NCI-H82 (cell line): Measurements from ENCODE around the gene KPNA1.

Source experiments
- DNase-seq: peaks from one replicate; lab custom pipeline; 2025; lab: John Stamatoyannopoulos, UW

KPNA1 gene

DNA sequence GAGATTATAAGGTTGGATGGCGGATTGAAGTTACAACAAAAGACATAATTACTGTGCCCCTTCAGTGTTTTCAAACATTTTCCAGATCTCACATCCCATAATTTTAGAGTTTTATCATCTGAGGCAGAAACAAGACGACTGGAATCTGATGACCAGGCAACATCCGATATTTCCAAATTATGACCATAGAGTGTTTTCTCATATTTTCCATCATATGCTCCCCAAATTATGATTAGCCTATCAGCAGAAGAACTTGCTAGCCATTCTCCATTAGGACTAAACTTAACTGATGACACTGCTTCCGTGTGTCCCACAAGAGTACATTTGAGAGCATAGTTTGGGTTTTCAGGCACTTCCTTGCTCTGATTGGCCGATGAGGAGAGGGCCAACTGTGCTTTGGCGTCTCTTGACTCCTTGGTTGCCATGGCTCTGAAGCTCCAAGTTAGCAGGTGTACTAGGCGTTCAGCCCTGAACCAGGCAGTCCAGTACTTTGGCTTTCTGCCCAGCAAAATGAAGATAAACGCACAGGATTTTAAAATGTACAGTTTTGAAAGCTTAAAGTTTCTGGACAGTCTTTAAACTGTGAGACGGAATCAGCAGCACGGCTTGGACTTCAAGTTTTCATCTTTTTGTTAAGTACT lies 99.5 kb downstream of the KPNA1 start:
- no peak for DNase-seq

DNA sequence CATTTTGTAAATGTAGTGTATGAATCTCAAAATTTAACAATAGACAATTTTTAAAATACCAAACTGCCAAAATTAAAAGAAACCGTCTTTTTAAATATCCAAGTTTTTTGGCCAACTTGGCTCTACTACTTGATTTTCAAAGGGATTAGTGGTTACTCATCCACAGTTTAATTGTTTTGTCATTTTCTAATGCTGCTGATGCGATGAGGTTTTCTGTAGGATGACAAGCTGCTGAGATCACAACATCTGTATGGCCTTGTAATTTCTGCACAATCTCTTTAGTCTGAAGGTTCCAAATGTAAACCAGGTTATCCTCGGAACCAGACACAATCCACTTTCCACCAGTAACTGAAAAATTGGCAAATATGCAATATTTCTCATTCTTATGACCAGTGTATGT lies 100.3 kb downstream of the KPNA1 start:
- no peak for DNase-seq

DNA sequence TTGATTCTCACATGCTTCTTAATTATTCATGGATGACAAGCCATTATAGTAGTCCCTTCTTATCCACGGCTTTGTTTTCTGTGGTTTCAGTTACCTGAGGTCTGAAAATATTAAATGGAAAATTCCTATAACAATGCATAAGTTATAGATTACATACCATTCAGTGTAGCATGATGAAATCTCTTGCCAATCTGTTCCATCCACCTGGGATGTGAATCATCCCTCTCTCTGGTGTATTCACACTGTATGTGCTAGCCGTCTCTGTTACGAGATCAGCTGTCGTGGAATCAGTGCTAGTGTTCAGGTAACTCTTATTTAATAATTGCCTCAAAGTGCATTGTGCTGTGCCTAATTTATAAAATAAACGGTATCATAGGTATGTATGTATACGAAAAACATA lies 104.1 kb downstream of the KPNA1 start:
- DNase-seq, result no peak

DNA sequence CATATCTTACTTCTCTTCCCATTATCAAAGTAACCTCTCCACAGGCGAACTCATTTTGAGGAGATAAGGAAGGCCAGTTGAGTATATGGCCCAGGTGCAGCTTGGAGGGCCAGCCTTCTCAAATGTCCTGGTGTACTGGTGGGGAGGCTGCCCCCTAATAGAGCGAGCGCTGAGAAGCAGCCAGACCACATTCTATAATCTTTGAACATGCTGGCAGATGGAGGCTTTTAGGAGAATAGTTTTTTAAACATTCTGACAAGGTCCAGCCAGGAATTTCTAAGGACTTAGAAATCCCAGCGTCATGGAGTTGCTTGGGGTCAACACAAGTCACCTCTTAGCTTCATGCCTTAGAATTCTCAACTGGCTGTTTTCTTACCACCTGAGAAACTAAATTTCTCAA lies 104.6 kb downstream of the KPNA1 start:
- DNase-seq, result no peak

DNA sequence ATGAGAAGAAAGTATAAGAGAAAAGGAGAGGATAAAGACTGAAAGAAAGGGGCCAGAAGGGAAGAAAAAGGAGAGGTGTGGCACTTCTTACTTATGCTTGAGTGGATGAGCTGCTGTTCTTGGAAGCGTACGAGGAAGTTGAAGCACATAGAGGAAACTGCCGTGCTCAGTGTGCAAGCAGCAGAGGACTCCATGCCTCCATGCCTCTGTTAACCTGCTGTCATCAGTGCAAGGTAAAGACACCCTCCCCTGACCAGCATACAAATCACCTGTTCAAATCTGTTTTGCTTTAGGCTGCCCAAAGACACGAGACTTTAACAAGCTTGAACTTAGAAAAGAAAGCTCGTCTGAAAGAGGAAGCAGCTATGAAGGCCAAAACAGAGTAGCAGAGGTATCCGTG lies 105.3 kb downstream of the KPNA1 start:
- DNase-seq, result no peak

DNA sequence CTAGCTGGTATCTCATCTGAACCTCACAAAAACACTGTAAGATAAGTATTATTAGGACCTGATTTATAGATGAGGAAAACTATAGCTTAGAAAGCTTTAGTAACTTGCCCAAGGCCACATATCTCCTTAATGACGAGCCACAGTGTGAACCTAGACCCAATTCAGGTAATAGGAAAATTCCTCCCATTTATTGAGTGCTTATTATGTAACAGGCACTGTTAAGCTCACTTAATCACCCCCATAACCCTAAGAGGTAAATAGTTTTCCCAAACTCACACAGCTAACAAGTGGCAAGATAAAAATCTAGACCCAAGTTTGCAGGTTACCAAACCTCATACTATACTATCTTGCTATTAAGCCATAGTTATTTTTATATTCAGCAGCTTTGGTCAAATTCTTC lies 106.8 kb downstream of the KPNA1 start:
- DNase-seq, result no peak

DNA sequence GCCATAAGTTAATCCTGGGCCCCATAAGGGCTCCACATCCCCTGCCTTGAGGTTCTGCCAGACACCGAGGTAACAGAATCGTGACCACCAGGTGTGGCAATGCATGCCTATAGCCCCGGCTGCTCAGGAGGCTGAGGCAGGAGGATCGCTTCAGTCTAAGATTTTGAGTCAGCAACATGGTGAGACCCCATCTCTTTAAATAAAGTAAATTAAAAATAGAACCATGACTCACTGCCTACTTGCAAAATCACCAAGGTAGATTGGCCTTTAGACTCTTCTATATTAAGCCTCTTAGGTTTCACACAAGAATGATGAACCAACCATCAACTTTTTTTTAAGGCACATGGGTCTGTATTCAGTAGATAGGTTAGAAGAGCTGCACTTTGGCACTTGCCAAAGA lies 108.5 kb downstream of the KPNA1 start:
- DNase-seq, result no peak

DNA sequence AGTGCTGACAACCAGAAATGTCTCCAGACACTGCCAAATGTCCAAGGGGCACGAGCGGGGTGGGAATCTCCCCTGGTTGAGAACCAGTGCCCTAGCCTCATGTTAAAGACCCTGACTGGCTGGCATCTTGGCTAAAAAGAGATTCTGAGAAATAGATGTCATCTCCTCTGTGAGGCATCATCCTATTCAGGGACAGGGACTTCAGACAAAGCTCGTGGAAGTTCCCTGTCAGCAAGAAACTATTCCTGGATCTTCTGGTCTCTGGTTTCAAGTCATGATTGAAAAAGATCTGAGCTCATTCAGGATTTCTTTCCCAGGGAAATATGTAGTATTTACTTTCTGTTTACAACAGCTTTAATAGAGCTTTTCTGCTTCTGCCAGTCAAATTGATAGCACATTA lies 109.7 kb downstream of the KPNA1 start:
- DNase-seq, result no peak

DNA sequence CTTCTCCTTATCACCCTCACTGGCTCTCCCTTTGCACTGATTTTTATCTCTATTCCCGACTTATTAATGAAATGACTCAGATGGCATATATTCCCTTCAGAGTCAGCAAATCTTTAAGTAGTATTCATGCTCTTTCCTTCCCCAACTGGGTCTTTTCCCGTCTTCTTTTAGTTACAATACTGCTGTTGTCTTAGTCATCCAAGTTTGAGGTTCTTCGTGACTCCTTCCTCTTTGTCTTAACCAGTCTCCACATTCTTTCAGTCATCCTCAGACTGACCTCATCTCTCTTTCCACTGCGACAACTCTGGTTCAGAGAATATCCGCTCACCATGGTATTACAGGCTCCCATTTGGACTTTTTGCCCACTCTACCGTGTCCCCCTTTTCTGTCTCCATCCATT lies 111.2 kb downstream of the KPNA1 start:
- no peak for DNase-seq

DNA sequence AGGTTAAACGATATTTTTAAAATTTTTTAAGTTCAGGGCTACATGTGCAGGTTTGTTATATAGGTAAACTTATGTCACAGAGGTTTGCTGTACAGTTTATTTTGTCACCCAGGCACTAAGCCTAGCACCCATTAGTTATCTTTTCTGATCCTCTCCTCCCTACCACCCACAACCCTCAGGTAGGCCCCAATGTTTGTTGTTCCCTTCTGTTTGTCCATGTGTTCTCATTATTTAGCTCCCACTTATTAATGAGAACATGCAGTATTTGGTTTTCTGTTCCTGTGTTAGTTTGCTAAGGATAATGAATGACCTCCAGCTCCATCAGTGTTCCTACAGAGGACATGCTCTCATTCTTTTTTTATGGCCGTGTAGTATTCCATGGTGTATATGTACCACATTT lies 115.8 kb downstream of the KPNA1 start:
- DNase-seq, result no peak

DNA sequence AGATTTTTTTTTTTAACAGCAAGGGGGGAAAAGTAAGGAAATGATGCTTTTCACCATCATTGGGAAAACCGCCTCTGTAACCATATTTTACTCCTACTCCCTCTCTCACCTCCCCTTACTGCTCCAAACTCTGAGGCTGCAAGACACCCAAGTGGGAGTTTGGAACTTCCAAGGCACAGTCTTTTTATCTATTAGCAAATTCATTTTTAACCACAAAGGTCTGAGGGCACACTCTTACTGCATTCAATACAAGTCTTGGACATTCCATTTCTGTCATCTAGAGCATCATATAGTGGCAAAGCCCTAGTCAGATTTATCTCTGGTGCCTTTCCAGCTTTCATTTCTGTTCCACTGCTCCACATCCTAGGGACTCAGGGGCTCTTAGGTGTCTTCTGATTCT lies 117.5 kb downstream of the KPNA1 start:
- no peak for DNase-seq

DNA sequence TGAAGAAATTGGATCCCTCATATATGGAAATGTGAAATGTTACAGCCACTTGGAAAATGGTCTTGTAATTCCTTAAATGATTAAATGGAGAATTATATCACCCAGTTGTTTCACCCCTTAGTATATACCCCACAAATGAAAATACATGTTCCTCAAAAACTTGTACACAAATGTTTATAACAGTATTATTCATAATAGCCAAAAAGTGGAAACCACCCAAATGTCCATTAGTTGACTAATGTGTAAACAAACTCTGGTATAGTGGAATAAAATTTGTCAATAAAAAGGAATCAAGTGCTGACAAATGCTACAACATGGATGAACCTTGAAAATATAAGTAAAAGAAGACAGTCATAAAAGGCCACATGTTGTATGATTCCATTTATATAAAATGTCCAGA lies 118.2 kb downstream of the KPNA1 start:
- no peak for DNase-seq

DNA sequence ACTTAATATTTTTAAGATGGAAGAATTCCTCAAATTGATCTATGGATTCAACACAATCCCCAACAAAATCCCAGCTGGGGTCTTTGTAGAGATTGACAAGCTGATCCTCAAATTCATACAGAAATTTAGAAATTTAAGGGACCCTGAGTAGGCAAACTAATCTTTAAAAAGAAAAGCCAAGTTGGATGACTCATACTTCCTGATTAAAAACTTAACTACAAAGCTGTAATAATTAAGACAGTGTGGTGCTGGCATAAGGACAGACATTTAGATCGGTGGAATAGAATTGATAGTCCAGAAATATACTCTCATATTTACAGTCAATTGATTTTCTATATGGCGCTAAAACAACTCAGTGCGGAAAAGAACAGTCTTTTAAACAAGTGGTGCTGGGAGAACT lies 119.2 kb downstream of the KPNA1 start:
- DNase-seq, result no peak

DNA sequence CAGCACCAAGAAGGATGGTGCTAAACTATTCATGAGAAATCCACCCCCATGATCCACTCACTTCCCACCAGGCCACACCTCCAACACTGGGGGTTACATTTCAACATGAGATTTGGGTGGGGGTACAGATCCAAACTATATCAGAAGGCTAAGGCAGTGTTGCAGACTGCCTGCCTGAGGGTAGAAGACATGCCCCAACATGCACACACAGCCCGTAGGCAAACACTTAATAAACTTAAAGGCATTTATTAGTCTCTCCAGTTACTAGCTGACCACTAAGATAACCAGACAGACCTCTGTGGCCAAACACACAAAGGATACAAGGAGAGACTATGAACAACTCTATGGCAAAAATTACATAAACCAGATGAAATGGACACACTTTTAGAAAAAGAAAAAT lies 120.6 kb downstream of the KPNA1 start:
- DNase-seq, result no peak

DNA sequence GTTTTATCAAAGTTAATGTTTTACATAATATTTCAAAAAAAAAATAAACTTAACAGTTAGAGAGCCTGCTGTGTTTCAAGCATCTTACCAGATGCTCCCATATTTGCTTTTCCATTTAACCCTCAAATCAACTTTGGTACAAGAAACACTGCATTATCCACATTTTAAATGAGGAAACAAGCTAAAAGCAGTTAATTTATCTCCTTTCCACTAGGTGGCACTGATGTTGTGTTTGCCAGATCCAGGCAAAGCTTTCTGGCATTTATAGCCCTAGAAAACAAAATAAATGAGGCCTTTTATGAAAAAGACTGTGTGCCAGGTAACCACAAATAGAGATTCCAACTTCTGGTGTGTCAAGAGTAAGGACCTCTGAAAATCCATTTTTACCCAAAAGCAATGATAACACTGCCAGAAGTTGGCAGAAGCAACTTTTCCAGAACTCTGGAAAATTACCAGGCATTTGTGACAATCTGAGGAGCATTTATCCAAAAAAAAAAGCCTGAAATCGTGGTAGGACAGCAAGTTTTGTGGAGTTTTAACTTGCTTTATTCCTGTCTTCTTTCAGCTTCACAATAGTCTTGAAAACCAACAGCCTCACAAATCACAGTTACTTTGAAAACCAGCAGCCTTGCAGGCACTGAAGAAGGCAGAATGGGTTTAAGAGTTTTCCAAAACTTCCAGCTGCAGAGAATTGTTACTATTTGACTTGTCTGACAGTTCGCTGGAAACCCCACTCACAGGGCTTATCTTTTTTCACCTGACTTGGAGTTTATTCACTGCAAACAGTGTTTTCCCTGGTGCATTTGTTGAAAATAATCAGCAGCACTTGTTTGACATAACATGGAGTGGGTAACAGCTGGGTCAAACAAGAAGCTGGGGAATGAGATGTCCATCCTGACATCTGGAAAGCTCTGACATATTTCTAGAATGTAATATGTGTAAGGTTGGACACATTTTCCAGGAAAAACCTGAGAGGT lies 121.6 kb downstream of the KPNA1 start:
- peak; percentile 48 for DNase-seq

DNA sequence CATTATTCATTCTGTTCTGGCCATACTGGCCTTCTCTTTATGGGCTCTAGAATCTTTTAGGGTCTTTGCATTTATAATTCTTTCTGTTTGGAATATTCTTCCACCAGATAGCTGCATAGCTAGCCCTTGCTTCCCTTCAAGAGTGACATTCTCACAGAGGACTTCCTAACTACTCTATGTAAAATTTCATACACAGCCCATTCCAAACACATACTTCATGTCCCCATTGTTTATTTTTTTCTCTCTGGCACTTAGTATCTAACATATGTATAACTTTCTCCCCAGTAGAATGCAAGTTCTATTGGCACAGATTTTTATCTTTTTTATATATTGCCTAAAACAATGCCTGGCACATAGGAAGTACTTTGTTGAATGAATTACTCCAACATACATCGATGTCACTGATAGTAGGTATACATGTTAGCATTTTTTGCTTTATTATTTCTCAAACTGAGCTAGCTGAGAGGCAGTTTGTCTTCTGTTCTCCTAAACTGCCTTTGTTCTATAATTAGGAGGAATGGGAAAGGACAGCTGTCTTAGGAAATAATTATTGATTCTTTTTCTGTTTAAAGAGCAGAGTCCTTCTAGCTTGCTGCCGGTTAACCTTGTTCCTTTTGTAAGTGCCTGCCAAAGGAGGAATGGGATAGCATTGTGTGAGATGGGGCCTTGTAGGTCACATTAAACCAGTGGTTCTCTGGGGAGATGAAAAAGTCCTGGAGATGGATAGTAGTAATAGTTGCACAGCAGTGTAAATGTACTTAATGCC lies 122.9 kb downstream of the KPNA1 start:
- no peak for DNase-seq

DNA sequence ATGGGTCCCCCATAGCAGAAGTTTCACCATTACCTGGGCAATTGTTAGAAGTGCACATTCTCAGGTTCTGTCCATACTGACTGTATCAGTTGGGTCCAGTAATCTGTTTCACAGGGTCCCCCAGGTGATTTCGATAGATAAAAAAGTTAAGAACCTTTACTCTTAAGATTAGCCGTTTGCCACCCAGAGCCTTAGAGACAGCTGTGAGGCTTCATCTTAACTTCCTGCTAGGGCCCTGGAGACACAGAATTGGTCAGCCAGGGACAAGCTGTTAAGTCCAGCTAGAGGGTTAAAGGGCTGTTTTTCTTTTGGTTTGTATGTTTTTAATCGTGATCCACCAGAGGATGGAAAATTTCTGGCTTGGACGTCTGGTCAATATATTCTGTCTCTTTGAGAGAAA lies 124.1 kb downstream of the KPNA1 start:
- DNase-seq, result peak; percentile 32

DNA sequence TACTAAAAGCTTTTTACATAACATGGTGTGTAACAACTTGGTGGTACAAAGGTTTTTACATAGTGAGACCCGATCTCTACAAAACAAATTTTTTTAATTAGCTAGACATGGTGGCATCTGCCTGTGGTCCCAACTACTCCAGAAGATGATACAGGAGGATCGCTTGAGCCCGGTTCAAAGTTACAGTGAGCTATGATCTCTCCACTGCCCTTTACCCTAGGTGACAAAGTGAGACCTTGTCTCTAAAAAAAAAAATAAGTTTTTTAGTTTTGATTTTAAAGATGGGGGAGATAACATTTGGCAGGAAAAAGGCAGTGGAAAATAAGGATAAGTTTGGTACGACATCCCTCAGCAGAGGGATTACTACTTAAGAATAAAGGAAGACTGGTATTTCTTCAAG lies 124.8 kb downstream of the KPNA1 start:
- no peak for DNase-seq

DNA sequence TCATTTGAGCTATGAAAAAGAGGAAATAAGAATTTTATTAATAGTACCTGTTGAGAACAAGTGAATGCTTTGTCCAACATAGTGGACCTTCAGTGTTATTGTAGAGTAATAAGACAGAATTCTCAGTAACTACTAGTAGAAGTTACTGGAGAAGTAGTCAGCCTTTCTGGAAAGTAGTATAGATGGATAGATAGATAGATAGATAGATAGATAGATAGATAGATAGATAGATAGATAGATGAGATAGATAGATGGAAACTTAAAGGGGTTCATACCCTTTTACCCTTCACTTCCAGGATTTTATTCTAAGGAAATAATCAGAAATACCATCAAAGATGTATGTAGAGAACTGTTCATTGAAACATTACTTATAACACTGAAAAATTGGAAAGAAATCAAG lies 125.5 kb downstream of the KPNA1 start:
- DNase-seq, result no peak

DNA sequence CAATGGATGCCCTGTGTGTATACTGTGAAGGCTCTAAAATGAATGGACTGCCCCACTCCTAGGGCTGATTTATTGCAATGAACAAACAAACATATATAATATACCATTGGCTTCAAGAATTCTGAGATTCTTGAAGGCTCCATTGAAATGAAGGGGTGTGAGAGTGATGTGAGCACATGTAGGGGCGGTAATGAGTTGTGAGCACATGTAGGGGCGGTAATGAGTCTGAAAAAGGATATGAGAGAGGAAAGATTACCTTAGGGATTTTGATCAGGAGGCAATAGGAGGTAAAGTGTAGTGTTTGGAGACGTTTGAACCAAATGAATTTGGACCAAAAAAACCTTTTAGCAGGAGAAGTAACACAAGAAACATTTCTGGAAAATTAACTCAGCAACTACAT lies 127.0 kb downstream of the KPNA1 start:
- DNase-seq, result no peak

DNA sequence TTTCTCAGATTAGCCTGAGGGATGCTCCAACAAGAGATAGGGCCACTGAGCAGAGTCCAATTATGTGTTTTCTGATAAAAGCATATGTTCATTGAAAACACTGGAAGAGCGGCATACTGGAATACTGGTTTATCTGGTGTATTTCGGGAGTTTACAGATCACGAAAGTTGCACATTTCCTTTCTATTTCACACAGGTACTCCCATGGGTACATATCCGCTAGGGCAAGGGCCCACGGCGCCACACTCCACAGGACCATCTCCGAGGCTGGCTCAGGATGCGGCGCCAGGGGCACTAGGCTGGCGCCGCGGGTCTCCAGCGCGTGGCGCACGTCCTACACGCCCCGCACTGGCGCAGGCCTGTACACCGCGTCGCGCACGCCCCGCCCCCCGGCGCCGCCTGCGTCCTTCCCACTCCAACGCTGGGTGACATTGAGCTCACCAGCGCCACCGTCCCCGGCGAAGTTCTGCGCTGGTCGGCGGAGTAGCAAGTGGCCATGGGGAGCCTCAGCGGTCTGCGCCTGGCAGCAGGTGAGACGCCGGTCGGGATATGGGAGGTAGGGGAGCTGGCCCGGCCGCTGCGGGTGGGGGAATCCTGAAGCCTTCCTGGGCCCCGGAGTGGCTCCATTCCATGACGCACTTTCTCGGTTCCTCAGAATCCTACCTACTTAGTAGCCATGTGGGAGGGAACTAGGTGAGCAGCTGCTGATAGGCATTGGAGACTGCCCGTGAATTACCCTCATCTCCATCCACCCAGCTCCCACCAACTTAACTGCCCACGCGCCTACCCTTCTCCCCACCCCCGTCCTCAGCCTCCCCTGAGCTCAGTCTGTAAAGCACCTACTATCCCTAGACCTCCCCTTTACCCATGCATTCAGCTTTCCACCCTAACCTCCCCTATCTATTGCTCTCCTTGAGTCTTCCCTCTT lies 130.7 kb downstream of the KPNA1 start, which contains the start of gene FAM162A:
Gene FAM162A, plus strand, starts transcription at position 412 of the 927 bp plus-strand sequence. Its CDS starts 84 bp downstream, at position 496.
- peak; percentile 98 for DNase-seq
